WTC11 (cell line): ENCODE measurements around the gene CACNA2D1. TPM values are rescaled to one million over a fixed set of nuclear protein-coding genes. Genes with fewer than 3 reads are reported as not detected.

Experiments
- ATAC-seq: fragments of 200-7000 bp; cut with Tn5 transposase; 2 replicates; pipeline ENCODE4 v1.10.0; 2021; ENCODE audit warnings: mild to moderate bottlenecking, moderate library complexity
- CTCF ChIA-PET: fragments of 300-600 bp; sonication (Branson Sonifier 250); formaldehyde crosslinking; loops from one replicate; lab custom pipeline; 2021; ENCODE audit warnings: antibody characterized with exemption; lab: Charles Lee
- POLR2A ChIA-PET: fragments of 350-600 bp; sonication (Branson Sonifier 250); formaldehyde crosslinking; loops from one replicate; lab custom pipeline; 2021; ENCODE audit warnings: antibody characterized with exemption; lab: Charles Lee
- DNase-seq: peaks from one replicate; pipeline ENCODE4 v3.0.0; 2021; ENCODE audit warnings: low spot score
- H3K27ac Mint-ChIP-seq: 2 replicates; pipeline ENCODE4 v1.8.0; 2021; ENCODE audit warnings: mixed read lengths
- H3K27me3 Mint-ChIP-seq: 2 replicates; pipeline ENCODE4 v1.8.0; 2021; ENCODE audit warnings: low read depth, mild to moderate bottlenecking, moderate library complexity, mixed read lengths
- H3K36me3 Mint-ChIP-seq: 2 replicates; pipeline ENCODE4 v1.8.0; 2021; ENCODE audit warnings: mixed read lengths
- H3K4me1 Mint-ChIP-seq: 2 replicates; pipeline ENCODE4 v1.8.0; 2022; ENCODE audit warnings: mixed read lengths
- H3K4me3 Mint-ChIP-seq: 2 replicates; pipeline ENCODE4 v1.8.0; 2021; ENCODE audit warnings: mild to moderate bottlenecking, moderate library complexity, mixed read lengths
- H3K9me3 Mint-ChIP-seq: 2 replicates; pipeline ENCODE4 v1.8.0; 2021; ENCODE audit warnings: mixed read lengths
- AFF4 ChIP-seq: sonication (generic); formaldehyde crosslinking; IDR thresholded peaks from 2 replicates; pipeline ENCODE4 v1.8.1; 2023; ENCODE audit warnings: mild to moderate bottlenecking, missing genetic modification reagents, borderline replicate concordance
- AR ChIP-seq: fragments of 250-450 bp; sonication (Bioruptor Pico); IDR thresholded peaks from 2 replicates; pipeline ENCODE4 v1.9.0; 2021; ENCODE audit warnings: mild to moderate bottlenecking
- ARID4B ChIP-seq: sonication (generic); formaldehyde crosslinking; IDR thresholded peaks from 2 replicates; pipeline ENCODE4 v1.8.0; 2023; ENCODE audit warnings: missing genetic modification reagents, mild to moderate bottlenecking, borderline replicate concordance
- CDX4 ChIP-seq: fragments of 250-450 bp; sonication (Bioruptor Pico); IDR thresholded peaks from 2 replicates; pipeline ENCODE4 v1.9.0; 2021; ENCODE audit warnings: moderate library complexity, mild to moderate bottlenecking, inconsistent platforms, borderline replicate concordance
- CTCF ChIP-seq: fragments of 200-600 bp; IDR thresholded peaks from 2 replicates; pipeline ENCODE4 v1.8.0; 2022; ENCODE audit warnings: antibody characterized with exemption
- ELF4 ChIP-seq: sonication (generic); formaldehyde crosslinking; IDR thresholded peaks from 2 replicates; pipeline ENCODE4 v1.8.1; 2022; ENCODE audit warnings: low read depth, mild to moderate bottlenecking, moderate library complexity, missing genetic modification reagents
- EMX1 ChIP-seq: fragments of 250-450 bp; sonication (Bioruptor Pico); IDR thresholded peaks from 2 replicates; pipeline ENCODE4 v1.8.0; 2021; ENCODE audit warnings: mild to moderate bottlenecking
- FOXJ3 ChIP-seq: sonication (generic); formaldehyde crosslinking; IDR thresholded peaks from 2 replicates; pipeline ENCODE4 v1.9.0; 2021; ENCODE audit warnings: missing genetic modification reagents, mild to moderate bottlenecking, borderline replicate concordance
- GABPB1 ChIP-seq: sonication (generic); formaldehyde crosslinking; IDR thresholded peaks from 2 replicates; pipeline ENCODE4 v1.8.1; 2023; ENCODE audit warnings: mild to moderate bottlenecking, missing genetic modification reagents
- IRF2 ChIP-seq: sonication (generic); formaldehyde crosslinking; IDR thresholded peaks from 2 replicates; pipeline ENCODE4 v1.8.0; 2022; ENCODE audit warnings: low read depth, missing genetic modification reagents, borderline replicate concordance
- JUN ChIP-seq: sonication (generic); formaldehyde crosslinking; IDR thresholded peaks from 2 replicates; pipeline ENCODE4 v1.8.0; 2023; ENCODE audit warnings: mild to moderate bottlenecking, missing genetic modification reagents
- MAX ChIP-seq: sonication (generic); formaldehyde crosslinking; IDR thresholded peaks from 2 replicates; pipeline ENCODE4 v1.8.0; 2022; ENCODE audit warnings: mild to moderate bottlenecking, missing genetic modification reagents
- NR2C2 ChIP-seq: sonication (generic); formaldehyde crosslinking; IDR thresholded peaks from 2 replicates; pipeline ENCODE4 v1.8.0; 2022; ENCODE audit warnings: mild to moderate bottlenecking, missing genetic modification reagents
- NR3C1 ChIP-seq: sonication (generic); formaldehyde crosslinking; conservative IDR thresholded peaks from 2 replicates; pipeline ENCODE4 v1.8.1; 2023; ENCODE audit warnings: low read depth, mild to moderate bottlenecking, missing genetic modification reagents
- PRDM15 ChIP-seq: sonication (generic); formaldehyde crosslinking; IDR thresholded peaks from 2 replicates; pipeline ENCODE4 v1.8.0; 2022; ENCODE audit warnings: missing genetic modification reagents
- ZBTB43 ChIP-seq: sonication (generic); formaldehyde crosslinking; IDR thresholded peaks from 2 replicates; pipeline ENCODE4 v1.8.1; 2023; ENCODE audit warnings: mild to moderate bottlenecking, missing genetic modification reagents
- ZNF232 ChIP-seq: sonication (generic); formaldehyde crosslinking; IDR thresholded peaks from 2 replicates; pipeline ENCODE4 v1.8.0; 2022; ENCODE audit warnings: mild to moderate bottlenecking, missing genetic modification reagents
- total RNA-seq: library from RNA; stranded (reverse); gene quantifications from 3 replicates; pipeline ENCODE4 v1.2.3, GENCODE V29; 2021

CACNA2D1 gene
- total RNA-seq, 1 experiment from 2014 or later = 33.3 TPM

GRCh38 chr7:81925530-81925929, 518.0 kb downstream of the CACNA2D1 start:
- DNase-seq = no peak
- Mint-ChIP-seq H3K27ac (no peak overlapping the region), H3K9me3 (no peaks in the 10 kb centered on the region), H3K36me3 (no peaks in the 10 kb centered on the region), H3K4me1 (peaks cover 17% of the 10 kb centered on the region), H3K27me3 (no peaks in the 10 kb centered on the region), H3K4me3 (no peak overlapping the region)
- CTCF ChIA-PET = no interaction called here
- POLR2A ChIA-PET = no interaction called here
- TF ChIP-seq NR2C2 (CRISPR knock-in tag) (no peak), CDX4 (CRISPR knock-in tag) (no peak), JUN (CRISPR knock-in tag) (no peak), NR3C1 (CRISPR knock-in tag) (no peak), ARID4B (no peak), EMX1 (CRISPR knock-in tag) (no peak), CTCF (no peak), FOXJ3 (no peak), ELF4 (no peak), IRF2 (CRISPR knock-in tag) (no peak)
- ATAC-seq = no peak

GRCh38 chr7:81924494-81924893, 519.1 kb downstream of the CACNA2D1 start:
- Mint-ChIP-seq H3K4me1 (peaks cover 15% of the 10 kb centered on the region), H3K9me3 (no peaks in the 10 kb centered on the region), H3K36me3 (no peaks in the 10 kb centered on the region), H3K27me3 (no peaks in the 10 kb centered on the region), H3K4me3 (no peak overlapping the region), H3K27ac (no peak overlapping the region)
- CTCF ChIA-PET = no interaction called here
- DNase-seq (no peak), ATAC-seq (no peak)
- POLR2A ChIA-PET = no interaction called here
- TF ChIP-seq PRDM15 (CRISPR knock-in tag) = no peak
- TF ChIP-seq ZNF232 (CRISPR knock-in tag) = no peak
- TF ChIP-seq GABPB1 (CRISPR knock-in tag) = no peak
- TF ChIP-seq ZBTB43 (CRISPR knock-in tag) = no peak
- no peak for TF ChIP-seq MAX (CRISPR knock-in tag)
- no peak for TF ChIP-seq AR (CRISPR knock-in tag)
- no peak for TF ChIP-seq AFF4
- TF ChIP-seq EMX1 (CRISPR knock-in tag) = no peak
